PC-3 (cell line): ENCODE results near the gene BCAS3. TPM values are rescaled to one million over a fixed set of nuclear protein-coding genes. Genes with fewer than 3 reads are reported as not detected.

Experiments used
- ATAC-seq: fragments of 200-7000 bp; cut with Tn5 transposase; 2 replicates; pipeline ENCODE4 v1.9.1; 2020; ENCODE audit warnings: mild to moderate bottlenecking, moderate library complexity
- BruUV-seq: library from RNA; stranded (reverse); fragments of 400-500 nt; replicated peaks from 2 replicates; lab custom pipeline; 2021; lab: Mats Ljungman, UMichigan
- CTCF ChIA-PET: fragments of 300-600 bp; sonication (Branson Sonifier 250); formaldehyde crosslinking; loops from one replicate; lab custom pipeline; 2022; ENCODE audit warnings: antibody characterized with exemption; lab: Charles Lee
- POLR2A ChIA-PET: fragments of 300-600 bp; sonication (Branson Sonifier 250); formaldehyde crosslinking; loops from one replicate; lab custom pipeline; 2022; ENCODE audit warnings: antibody characterized with exemption; ENCODE audit not compliant: unreplicated experiment; lab: Charles Lee
- DNase-seq: peaks from one replicate; pipeline ENCODE4 v3.0.0-alpha.2; 2015
- H2AFZ ChIP-seq: fragments of 300-600 bp; sonication (generic); 2 replicates; pipeline ENCODE4 v1.6.0; 2016; ENCODE audit warnings: antibody characterized with exemption, low read length
- H3F3A ChIP-seq: fragments of 300-600 bp; sonication (generic); one replicate; pipeline ENCODE4 v1.6.0; 2017; ENCODE audit warnings: antibody characterized with exemption, low read length, control low read depth, mild to moderate bottlenecking; ENCODE audit not compliant: unreplicated experiment
- H3K27ac ChIP-seq: fragments of 300-600 bp; sonication (generic); 2 replicates; pipeline ENCODE4 v1.5.1; 2016; ENCODE audit warnings: mild to moderate bottlenecking, low read length
- H3K27me3 ChIP-seq: fragments of 300-600 bp; sonication (generic); 2 replicates; pipeline ENCODE4 v1.6.1; 2016; ENCODE audit warnings: low read length, mixed read lengths
- H3K36me3 ChIP-seq: fragments of 300-600 bp; sonication (generic); 2 replicates; pipeline ENCODE4 v1.6.1; 2016; ENCODE audit warnings: low read depth, mixed run types, low read length, mixed read lengths
- H3K4me1 ChIP-seq: fragments of 300-600 bp; sonication (generic); 2 replicates; pipeline ENCODE4 v1.5.1; 2016; ENCODE audit warnings: low read length; ENCODE audit not compliant: insufficient read depth
- H3K4me2 ChIP-seq: fragments of 300-600 bp; sonication (generic); 2 replicates; pipeline ENCODE4 v1.6.0; 2016; ENCODE audit warnings: low read length
- H3K4me3 ChIP-seq: fragments of 300-600 bp; sonication (generic); 2 replicates; pipeline ENCODE4 v1.5.1; 2016; ENCODE audit warnings: mild to moderate bottlenecking, low read length, mixed read lengths
- H3K79me2 ChIP-seq: fragments of 300-600 bp; sonication (generic); 2 replicates; pipeline ENCODE4 v1.6.1; 2017; ENCODE audit warnings: low read length, mixed read lengths
- H3K9ac ChIP-seq: fragments of 300-600 bp; sonication (generic); 2 replicates; pipeline ENCODE4 v1.6.0; 2016; ENCODE audit warnings: mild to moderate bottlenecking, low read length
- H3K9me2 ChIP-seq: fragments of 300-600 bp; sonication (generic); replicated peaks from 2 replicates; pipeline ENCODE4 v1.6.1; 2016; ENCODE audit warnings: mixed run types, low read length, mixed read lengths
- H3K9me3 ChIP-seq: fragments of 300-600 bp; sonication (generic); 2 replicates; pipeline ENCODE4 v1.6.1; 2016; ENCODE audit warnings: low read length, mixed read lengths
- H4K20me1 ChIP-seq: fragments of 300-600 bp; sonication (generic); 2 replicates; pipeline ENCODE4 v1.6.1; 2016; ENCODE audit warnings: low read length, mixed read lengths
- EZH2 ChIP-seq: fragments of 300-600 bp; sonication (generic); IDR thresholded peaks from one replicate; pipeline ENCODE4 v1.6.1; 2017; ENCODE audit warnings: antibody characterized with exemption, mild to moderate bottlenecking, low read length; ENCODE audit not compliant: unreplicated experiment
- EZH2phosphoT487 ChIP-seq: fragments of 300-600 bp; sonication (generic); IDR thresholded peaks from 2 replicates; pipeline ENCODE4 v1.6.1; 2018; ENCODE audit warnings: mild to moderate bottlenecking, antibody characterized with exemption, low read length, borderline replicate concordance
- intact Hi-C: fragments of 100-400 bp; cut with micrococcal nuclease; formaldehyde crosslinking; loops from 2 replicates; pipeline ENCODE4 v1.9.0; 2023
- total RNA-seq: library from RNA; depleted of rRNA; stranded (reverse); fragments of >200 nt; gene quantifications from 2 replicates; pipeline ENCODE4 v1.2.3, GENCODE V29; 2014
- TF ChIP-seq, protein P1 (sequence below): fragments of 300-600 bp; sonication (generic); conservative IDR thresholded peaks from 2 replicates; pipeline ENCODE4 v1.5.1; 2017; ENCODE audit warnings: antibody characterized with exemption, low read depth, mild to moderate bottlenecking, low read length

Gene BCAS3
- total RNA-seq, 1 experiment from 2014 or later = 25.9 TPM

DNA sequence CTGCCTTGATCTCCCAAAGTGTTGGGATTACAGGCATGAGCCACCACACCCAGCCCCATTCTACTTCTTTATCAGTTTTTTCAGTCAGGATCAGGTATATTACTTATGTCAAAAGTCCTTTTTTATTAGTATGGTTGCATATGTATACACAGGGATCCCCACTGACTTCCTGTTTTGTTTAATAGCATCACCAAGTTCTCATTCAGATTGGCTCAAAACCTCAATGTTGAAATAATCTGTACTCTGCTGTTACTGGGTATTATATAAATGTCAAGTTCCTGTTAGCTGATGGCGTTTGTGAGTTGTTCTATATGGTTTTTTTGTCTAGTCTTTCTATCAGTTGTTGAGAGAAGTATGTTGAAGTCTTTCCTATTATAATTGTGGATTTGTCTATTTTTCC is 168.5 kb downstream of the BCAS3 start:
- no peak overlapping the region for H3K27ac ChIP-seq
- ChIA-PET POLR2A (no interaction called here), CTCF (no interaction called here)
- BruUV-seq = no TSS peak
- no peaks in the 10 kb centered on the region for H3K9me3 ChIP-seq
- ATAC-seq (no peak), DNase-seq (no peak)
- no peaks in the 10 kb centered on the region for H3K9me2 ChIP-seq
- no peaks in the 10 kb centered on the region for H3K36me3 ChIP-seq
- H3K79me2 ChIP-seq = no peaks in the 10 kb centered on the region
- no peaks in the 10 kb centered on the region for H4K20me1 ChIP-seq
- H2AFZ ChIP-seq = no peak overlapping the region
- H3K4me1 ChIP-seq = no peaks in the 10 kb centered on the region
- no peak overlapping the region for H3K4me2 ChIP-seq
- H3K9ac ChIP-seq = no peak overlapping the region
- intact Hi-C loops = no loop called here
- no peak overlapping the region for H3K4me3 ChIP-seq
- no peak for TF ChIP-seq EZH2phosphoT487
- TF ChIP-seq, protein P1, sequence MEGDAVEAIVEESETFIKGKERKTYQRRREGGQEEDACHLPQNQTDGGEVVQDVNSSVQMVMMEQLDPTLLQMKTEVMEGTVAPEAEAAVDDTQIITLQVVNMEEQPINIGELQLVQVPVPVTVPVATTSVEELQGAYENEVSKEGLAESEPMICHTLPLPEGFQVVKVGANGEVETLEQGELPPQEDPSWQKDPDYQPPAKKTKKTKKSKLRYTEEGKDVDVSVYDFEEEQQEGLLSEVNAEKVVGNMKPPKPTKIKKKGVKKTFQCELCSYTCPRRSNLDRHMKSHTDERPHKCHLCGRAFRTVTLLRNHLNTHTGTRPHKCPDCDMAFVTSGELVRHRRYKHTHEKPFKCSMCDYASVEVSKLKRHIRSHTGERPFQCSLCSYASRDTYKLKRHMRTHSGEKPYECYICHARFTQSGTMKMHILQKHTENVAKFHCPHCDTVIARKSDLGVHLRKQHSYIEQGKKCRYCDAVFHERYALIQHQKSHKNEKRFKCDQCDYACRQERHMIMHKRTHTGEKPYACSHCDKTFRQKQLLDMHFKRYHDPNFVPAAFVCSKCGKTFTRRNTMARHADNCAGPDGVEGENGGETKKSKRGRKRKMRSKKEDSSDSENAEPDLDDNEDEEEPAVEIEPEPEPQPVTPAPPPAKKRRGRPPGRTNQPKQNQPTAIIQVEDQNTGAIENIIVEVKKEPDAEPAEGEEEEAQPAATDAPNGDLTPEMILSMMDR = no peak
- TF ChIP-seq EZH2 = no peak
- H3F3A ChIP-seq = no peaks in the 10 kb centered on the region
- no peaks in the 10 kb centered on the region for H3K27me3 ChIP-seq

DNA sequence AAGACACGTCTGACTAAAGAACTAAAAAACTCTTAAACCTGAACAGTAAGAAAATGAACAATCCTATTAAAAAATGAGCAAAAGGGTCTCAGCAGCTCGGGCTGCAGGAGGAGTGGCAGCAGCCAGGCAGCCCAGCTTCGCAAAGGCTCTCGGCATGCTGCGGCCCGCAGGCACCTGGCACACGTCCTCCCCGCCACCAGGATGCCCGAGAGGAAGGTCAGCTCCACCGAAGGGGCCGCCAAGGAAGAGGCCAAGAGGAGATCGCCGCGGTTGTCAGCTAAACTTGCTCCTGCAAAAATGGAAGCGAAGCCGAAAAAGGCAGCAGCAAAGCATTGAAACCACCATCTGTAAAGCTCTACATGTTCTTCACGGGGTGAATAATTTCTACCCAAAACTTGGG is 173.5 kb downstream of the BCAS3 start:
- H3K4me1 ChIP-seq = no peaks in the 10 kb centered on the region
- no peak overlapping the region for H3K9ac ChIP-seq
- DNase-seq (no peak), ATAC-seq (no peak)
- no peaks in the 10 kb centered on the region for H3K79me2 ChIP-seq
- ChIA-PET POLR2A (no interaction called here), CTCF (interaction anchor here (0.6 to 0.7 kb wide), 2 partner anchors 49 to 371 kb away, joined by 3 to 5 read pairs; no protein-coding TSS in a partner anchor)
- no peak overlapping the region for H3K4me2 ChIP-seq
- TF ChIP-seq EZH2phosphoT487 (no peak), EZH2 (no peak)
- TF ChIP-seq, protein P1 = no peak
- no peaks in the 10 kb centered on the region for H4K20me1 ChIP-seq
- no peak overlapping the region for H3K27ac ChIP-seq
- H3K9me2 ChIP-seq = no peaks in the 10 kb centered on the region
- H3F3A ChIP-seq = no peaks in the 10 kb centered on the region
- H3K36me3 ChIP-seq = no peaks in the 10 kb centered on the region
- H3K9me3 ChIP-seq = no peaks in the 10 kb centered on the region
- no peaks in the 10 kb centered on the region for H3K27me3 ChIP-seq
- no peak overlapping the region for H2AFZ ChIP-seq
- BruUV-seq = no TSS peak
- no peak overlapping the region for H3K4me3 ChIP-seq
- intact Hi-C loops = no loop called here

DNA sequence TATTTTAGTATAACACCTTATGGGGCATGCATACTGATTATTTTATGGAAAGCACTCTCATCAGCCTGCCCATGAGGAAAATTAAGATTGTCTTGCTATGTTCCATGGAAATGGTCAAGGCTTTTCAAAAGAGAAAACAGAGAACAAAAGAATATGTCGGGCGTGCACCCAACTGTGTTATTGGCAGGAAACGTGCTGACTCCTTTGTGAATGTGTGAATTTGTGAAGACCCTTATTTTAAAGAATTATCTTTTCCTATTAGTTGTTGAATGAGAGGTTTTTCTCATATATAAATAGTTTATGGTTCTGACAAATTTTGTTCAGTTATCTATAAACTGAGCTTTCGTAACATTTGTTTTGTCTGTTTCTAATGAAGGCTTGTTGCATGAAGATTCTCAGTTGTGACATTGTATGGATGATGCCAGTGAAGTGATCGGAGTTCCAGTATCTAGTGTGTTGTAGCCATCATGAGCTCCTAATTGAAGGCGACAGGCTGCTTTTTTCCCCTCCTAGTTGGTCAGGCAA is 180.0 kb downstream of the BCAS3 start:
- intact Hi-C loops = no loop called here
- no peaks in the 10 kb centered on the region for H3K36me3 ChIP-seq
- no peaks in the 10 kb centered on the region for H4K20me1 ChIP-seq
- H3K9me3 ChIP-seq = no peaks in the 10 kb centered on the region
- H3F3A ChIP-seq = no peaks in the 10 kb centered on the region
- no peaks in the 10 kb centered on the region for H3K9me2 ChIP-seq
- H3K9ac ChIP-seq = no peak overlapping the region
- ChIA-PET CTCF (no interaction called here), POLR2A (no interaction called here)
- TF ChIP-seq EZH2phosphoT487 = no peak
- TF ChIP-seq, protein P1 = no peak
- no peak for TF ChIP-seq EZH2
- no peak for ATAC-seq
- H3K4me3 ChIP-seq = no peak overlapping the region
- no peak overlapping the region for H3K4me2 ChIP-seq
- no peaks in the 10 kb centered on the region for H3K4me1 ChIP-seq
- H2AFZ ChIP-seq = no peak overlapping the region
- no peaks in the 10 kb centered on the region for H3K79me2 ChIP-seq
- no peak for DNase-seq
- no peaks in the 10 kb centered on the region for H3K27me3 ChIP-seq
- BruUV-seq = no TSS peak
- H3K27ac ChIP-seq = no peak overlapping the region
